HG03159 (cell line): ENCODE results near the gene TRIM39.

Source experiments
- ATAC-seq: cut with Tn5 transposase; IDR thresholded peaks from one replicate; pipeline ENCODE4 v1.9.1; 2021; ENCODE audit warnings: mild to moderate bottlenecking, moderate library complexity; ENCODE audit not compliant: unreplicated experiment

Gene TRIM39

DNA sequence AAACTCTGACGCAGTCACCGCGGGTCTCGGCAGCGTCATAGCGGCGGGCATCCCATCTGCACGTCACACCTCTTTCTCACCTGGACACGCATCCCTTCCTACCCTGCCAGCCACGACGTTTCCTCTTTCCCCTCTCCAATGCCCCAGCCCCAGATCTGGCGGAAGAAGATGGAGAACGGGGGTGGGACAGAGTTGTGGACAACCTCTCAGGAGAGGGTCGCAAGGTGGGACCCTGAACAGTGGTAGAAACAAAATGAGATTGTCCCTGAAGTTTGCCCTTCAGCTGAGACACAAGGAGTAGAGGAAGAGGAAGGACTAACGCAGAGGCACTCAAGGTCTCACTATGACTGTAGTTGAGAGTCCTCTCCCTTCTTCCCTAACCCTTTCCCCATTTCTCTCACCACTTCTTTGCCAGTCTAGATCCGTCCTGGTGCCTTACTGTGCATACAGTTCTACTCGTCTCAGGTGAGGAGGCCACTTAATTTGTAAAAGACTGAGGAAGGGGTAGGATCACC lies 562 bp downstream of the TRIM39 start:
- no peak for ATAC-seq

DNA sequence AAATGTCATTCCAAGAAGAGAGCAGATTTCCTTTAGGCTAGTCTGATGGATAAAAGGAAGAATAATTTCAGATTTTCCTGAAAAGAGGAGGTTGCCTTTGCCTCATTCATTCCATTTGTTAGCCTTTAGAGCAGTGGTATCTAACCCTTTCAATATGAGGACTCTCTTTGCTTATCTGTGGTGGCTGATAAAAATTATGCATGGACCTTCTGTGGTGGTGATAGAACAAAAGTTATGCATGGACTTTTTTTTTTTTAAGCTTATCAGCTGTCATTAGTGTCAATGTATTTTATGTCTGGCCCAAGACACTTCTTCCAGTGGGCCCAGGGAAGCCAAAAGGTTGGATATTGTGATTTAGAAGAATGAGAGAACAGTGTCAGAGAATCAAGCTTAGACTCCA lies 1.7 kb downstream of the TRIM39 start:
- ATAC-seq: no peak

DNA sequence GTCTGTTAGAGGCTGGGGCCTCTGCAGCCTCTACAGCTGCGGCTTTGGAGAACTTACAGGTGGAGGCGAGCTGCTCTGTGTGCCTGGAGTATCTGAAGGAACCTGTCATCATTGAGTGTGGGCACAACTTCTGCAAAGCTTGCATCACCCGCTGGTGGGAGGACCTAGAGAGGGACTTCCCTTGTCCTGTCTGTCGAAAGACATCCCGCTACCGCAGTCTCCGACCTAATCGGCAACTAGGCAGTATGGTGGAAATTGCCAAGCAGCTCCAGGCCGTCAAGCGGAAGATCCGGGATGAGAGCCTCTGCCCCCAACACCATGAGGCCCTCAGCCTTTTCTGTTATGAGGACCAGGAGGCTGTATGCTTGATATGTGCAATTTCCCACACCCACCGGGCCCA lies 2.6 kb downstream of the TRIM39 start:
- no peak for ATAC-seq

DNA sequence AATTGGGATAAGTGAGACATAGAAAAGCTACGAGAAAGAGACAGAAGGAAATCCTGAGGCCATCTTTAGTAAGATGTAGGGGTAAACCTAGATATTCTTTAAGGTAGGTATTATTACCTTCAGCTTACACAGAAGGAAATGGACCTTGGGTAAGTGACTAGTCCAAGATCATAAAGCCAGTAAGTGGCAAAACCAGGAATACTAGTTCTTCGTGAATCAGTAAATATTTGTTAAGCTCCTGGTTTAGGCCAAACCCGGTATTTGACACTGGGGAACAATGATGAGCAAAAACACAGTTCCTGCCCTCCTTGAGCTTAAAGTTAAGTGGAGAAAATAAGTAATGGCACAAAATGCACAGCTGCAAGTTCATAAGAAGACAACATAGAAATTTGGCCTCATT lies 5.3 kb downstream of the TRIM39 start:
- no peak for ATAC-seq

DNA sequence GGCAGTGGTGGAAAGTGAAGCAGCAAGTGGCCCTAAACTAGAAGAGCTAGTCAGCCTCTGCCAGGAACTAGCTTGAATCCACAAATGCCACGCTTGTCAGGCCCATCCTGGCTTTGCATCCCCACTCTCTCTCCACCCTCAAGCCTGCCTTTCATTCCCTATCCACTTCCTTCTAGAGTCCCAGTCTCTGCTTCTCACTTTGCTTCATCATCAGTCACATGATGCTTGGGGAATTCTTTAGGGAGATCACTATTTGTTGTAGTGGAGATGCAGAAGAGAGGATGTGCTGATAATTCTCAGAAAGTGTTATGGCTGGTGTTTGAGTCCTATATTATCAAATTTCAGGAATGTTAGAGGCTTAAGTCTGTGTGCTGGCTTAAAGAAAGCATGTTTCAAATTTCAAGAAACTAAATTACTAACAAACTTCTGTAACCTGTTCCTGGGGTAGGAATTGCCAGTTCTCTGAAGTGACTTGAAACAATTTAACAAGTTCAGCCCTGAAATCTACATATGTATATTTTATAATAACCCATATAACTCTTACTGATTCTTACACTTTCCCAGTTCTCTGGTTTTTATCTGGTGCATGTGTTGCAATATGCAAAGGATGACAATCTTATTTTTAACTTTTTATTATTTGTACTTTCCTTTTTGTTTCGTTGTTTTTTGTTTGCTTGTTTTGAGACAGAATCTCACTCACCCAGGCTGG lies 7.5 kb downstream of the TRIM39 start:
- no peak for ATAC-seq

DNA sequence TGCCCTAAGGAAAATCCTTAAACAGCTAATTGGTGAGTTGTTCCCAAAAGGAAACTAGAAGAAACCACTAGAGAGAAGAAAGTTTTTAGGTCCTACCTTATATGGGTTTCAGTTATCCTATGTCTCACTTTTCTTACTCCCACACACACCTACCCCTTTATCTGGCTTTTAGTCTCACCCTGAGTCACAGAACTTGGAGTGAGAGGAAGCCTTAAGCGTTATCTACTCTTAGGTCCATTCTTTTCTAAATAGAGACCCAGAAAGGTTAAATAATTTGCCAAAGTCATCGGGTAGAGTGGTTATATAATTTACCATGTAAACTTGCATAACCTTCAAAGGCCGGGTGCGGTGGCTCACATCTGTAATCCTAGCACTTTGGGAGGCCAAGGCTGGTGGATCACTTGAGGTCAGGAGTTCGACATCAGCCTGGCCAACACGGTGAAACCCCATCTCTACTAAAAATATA lies 13.9 kb downstream of the TRIM39 start:
- no peak for ATAC-seq

DNA sequence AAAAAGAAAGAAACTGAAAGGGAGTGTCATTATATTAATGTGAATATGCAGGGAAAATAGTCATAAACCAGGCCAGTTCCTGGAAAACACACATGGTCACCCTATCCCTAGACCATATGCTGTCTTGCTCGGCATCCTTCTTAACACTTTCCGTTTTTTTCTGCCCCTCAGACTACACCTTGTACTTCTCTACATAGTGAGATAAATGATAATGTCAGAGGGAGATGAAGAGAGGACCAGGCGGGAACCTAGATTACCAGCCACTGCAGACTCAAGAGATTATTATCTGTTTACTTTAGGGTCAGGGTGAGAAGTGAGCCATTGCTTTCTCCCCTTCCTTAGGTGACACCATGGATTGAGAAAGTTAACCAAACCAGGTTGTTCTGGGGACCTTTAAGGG lies 14.5 kb downstream of the TRIM39 start:
- no peak for ATAC-seq

DNA sequence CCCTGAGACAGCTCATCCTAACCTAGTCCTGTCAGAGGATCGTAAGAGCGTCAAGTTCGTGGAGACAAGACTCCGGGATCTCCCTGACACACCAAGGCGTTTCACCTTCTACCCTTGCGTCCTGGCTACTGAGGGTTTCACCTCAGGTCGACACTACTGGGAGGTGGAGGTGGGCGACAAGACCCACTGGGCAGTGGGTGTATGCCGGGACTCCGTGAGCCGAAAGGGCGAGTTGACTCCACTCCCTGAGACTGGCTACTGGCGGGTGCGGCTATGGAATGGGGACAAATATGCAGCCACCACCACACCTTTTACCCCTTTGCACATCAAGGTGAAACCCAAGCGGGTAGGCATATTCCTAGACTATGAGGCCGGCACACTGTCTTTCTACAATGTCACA lies 15.0 kb downstream of the TRIM39 start:
- ATAC-seq: no peak

DNA sequence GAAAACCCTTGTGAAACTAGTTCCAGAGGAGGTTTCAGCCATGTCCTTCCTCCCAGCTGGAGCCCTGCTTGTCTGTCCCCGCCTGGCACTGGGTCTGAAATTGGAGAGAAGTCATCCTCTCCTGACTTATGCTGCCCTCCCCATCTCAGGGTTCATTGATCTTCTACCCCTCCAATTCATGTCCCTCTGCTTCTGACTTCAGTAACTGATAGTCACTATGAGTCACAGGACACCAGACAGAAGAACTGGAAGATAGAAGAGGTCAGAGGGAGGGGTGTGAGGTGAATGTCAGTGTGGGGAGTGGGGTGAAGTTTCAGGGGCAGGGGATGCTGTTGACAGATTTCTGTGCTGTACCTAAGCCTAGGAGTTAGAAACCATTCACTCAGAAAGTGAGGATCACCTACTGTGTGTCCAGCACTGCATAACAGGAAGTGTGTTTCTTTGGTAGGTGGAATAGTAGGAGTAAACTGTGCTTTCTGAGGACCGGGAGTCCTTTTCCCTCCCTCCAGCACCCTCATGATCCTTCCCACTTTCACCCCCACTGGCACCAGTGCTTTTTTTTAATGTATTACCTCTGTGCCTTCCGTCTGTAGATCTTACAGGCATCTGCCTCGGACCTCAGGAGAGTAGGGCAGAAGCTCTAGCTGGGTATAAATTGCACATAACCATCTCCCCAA lies 17.6 kb downstream of the TRIM39 start:
- ATAC-seq: no peak

DNA sequence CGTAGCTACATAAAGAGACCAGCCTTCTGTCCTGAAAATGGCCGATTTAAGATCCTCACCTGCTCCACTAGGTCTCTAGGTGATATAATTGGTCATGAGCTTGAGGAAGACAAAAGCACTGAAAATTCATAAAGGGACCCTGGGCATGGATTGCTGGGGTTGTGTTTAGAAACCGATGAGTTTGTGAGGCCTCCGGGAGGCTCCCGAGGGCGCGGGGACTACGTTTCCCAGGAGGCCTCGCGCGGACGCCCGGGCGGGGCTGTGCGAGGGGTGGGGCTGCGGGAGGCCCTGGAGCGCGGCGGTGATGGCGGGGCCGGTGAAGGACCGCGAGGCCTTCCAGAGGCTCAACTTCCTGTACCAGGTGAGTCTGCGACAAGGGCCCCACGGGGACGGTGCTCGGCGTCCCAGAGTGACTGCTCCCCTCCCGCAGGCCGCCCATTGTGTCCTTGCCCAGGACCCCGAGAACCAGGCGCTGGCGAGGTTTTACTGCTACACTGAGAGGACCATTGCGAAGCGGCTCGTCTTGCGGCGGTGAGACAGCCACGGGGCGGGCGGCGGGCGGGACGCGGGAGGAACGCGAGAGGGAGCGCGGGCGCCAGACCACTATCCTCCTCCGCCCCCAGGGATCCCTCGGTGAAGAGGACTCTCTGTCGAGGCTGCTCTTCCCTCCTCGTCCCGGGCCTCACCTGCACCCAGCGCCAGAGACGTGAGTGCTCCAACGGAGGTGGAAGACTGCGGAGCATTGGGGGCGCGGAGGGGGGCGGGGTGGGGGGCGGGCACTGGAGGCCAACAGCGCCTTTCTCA lies 18.3 kb downstream of the TRIM39 start, which contains the start of gene RPP21:
RPP21 (plus strand) TSS at position 289 of the 804 bp plus-strand sequence; CDS start at position 305, 16 bp downstream.
- peak; percentile 85 for ATAC-seq

DNA sequence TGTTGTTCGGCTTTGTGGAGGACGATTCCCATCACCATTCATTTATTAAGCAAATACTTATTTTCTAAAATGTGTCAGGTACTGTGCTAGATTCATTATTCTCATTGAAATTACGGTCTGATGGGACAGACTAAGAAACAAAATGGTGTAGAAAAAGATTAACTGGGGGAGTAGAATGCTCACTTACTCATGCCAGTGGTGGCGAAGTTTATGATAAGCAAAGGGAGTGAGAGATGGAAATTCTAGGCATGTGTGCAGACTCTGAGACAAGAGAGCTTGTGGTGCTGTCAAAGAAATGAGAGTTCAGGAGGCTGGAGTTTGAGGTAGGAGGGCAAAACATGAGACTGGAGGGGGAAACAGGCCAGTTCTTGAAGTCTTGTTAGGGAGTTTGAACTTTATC lies 19.1 kb downstream of the TRIM39 start:
- no peak for ATAC-seq

DNA sequence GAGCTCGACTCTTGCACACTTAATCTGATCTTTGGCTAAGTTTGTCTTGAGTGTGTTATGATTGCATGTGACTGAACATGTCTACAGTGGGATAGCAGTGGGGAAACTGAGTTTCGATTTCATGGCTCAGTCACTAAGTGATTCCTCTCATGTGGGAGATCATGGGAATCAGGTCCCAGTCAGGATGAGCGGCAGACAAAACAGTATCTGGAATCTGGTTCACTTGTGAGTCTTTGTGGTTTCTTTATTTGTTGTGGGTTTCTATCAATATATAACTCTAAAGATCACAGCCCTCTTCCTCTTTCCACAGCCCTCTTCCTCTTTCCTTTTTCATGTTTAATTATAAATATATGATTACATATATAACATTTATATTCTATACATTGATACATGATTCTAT lies 22.2 kb downstream of the TRIM39 start:
- no peak for ATAC-seq

DNA sequence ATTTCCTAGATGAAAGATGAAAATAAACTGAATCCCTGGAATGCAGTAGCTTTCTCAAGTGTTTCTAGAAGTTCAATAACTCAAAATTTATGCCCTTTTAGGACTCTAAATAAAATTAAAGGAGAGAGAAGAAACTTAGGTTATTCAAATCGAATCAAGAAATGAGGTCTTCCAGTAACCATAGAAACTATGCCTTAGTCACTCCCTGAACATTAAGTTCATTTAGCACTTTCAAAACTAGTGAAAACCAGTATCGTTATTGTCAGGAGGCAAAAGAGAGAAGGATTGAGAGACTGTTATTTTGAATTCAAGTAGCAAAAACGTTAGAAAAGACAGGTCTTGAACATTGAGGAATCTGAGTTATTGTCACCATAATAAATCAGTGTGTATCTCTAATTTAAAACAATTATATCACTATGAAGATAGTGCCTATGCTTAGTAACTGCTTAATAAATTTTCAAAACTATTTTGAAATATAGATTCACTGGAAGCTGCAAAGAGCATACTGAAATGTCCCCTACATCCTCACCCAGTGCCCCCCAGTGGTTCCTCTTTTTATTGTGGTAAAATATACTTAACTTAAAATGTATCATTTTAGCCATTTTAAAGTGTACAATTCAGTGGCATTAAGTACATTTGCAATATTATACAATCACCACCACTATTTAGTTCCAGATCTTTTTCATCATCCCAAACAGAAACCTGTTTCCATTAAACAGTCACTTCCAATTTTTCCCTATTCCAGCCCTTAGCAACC lies 22.9 kb downstream of the TRIM39 start:
- ATAC-seq: no peak

DNA sequence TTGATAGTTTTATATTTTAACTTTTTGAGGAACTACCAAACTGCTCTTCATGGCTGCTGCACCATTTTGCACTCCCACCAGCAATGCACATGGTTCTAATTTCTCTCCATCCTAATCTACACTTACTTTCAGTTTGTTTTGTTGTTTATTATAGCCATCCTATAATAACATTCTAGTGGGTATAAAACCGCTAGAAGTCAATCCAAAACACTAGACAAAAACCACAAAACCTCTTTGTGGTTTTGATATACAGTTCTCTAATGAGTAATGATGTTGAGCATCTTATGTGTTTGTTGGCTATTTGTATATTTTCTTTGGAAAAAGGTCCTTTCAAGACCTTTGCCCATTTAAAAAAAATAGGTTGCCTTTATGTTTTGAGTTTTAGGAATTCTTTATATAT lies 23.8 kb downstream of the TRIM39 start:
- ATAC-seq: no peak

DNA sequence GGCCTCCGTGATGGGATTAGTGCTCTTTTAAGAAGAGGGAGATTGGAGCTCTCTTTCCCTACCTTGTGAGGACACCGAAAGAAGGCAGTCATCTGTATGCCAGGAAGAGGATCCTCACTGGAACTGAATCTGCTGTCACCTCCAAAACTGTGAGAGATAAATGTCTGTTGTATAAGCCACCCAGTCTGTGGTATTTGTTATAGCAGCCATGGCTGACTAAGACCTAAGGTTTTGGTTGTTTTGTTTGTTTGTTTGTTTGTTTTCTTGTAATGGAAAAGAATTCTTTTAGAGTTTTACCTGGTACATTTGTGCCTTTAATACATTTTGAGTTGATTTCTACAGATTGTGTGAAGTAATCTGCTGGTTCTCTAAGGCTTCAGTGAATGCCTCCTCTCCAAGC lies 25.8 kb downstream of the TRIM39 start:
- no peak for ATAC-seq

DNA sequence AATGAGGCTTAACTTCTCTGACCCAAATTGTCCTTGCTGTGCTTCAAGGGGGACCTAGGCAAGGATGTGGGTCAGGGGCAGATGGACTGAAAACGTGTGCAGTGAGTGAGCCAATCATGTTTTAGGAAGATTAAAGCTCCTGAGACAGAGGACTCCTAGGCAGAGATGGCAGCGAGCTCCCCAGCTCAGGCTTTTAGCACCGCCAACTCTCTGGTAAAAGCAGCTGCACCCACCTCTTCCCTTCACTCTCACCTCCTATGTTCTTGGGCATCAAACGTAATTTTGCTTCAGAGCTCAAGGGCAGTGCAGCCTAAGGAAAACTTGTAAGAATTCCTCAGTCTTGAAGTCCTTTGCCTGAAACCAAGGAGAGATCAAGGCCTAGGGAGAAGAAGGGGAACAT lies 28.6 kb downstream of the TRIM39 start:
- no peak for ATAC-seq

DNA sequence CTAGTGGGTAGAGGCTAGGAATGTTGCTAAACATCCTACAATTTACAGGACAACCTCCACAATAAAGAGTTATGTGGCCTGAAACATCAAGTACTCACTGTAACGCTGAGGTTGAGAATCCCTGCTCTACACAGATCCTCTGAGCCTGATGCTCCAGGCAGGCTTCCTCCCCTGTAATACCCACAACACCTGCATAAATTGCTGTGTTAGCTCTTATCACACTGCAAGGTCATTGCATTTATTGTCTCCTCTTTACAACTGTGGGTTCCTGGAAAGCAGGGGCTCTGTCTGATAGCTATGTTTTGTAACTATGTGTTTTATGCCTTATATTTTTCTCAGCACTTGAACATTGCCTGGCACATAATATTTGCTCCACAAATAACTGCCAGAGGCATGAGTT lies 29.8 kb downstream of the TRIM39 start:
- no peak for ATAC-seq

DNA sequence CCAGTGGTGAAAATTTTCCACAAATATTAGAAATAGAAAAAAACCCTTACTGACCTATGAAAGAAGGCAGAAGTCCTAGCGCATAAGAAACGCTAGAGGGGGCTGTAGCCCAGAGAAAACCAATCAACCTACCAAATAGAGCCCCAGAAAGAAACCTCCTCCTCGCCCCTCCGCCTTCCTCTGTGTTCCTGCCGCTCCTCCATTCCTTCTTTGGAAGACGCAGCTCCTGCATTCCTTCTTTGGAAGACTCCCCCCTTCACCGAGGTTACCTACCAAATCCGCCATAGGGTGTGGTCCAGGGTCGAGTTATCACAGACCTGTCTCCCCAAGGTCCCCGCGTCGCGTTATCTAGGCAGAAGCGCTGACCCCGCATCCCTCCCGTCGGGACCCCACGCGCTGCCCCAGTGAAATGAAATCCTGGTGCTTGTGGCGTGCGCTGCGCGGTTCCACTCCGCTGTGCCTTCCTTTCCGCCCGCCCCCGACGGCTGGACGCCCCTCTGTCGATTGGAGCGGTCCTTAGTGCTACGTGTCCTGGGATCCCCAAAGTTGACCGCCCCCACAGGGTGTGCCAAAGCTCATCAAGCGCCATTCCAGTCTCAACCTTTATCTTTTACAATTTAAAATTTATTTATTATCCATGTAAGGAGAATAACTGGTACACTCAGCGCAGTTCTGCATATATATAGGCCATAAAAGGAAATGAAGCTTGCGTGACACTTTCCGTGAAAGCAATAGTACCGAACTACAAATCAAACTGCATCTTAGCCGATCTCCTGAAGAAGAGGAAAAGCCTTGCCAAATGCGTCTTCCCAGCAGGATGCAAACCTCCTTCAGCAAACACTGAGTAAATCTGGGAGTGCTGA lies 31.2 kb downstream of the TRIM39 start:
- ATAC-seq: no peak

DNA sequence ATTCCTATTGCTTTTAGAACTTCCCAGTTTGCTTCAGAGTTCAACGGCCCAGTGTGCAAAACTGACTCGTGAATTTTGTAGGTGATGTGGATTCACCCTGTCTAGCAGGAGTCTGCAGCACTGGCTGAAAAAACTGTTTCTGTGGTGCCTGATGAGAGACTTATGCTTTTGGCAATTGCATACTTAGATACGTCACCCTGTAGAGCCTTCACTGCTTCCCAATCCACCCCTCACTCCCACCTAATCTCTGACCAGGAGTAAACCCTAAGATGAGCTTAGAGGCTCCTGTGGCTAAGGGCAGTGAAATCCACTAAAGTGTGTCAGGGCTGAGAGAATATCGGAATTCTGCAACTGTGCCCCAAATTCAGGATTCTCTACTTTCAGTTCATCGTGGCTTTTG lies 32.5 kb downstream of the TRIM39 start:
- no peak for ATAC-seq

DNA sequence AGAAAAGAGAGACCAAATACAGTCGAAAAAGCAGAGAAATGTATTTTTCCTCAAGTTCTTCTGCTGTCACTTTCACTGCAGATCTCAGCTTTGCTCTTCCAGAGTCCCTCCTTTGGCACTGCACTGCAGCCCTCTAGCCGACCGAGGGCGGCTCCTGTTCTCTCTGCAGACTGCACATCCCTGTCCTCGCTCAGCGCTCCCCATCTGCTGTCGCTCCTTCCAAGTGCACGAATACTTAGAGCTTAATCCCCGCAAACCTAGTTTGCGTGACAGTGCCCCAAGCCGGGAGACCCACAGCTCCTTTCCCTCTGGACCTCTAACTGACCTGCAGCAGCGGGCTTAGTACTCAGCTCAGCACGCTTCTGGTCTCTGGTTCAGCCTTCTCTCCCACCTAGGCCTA lies 33.4 kb downstream of the TRIM39 start:
- ATAC-seq: no peak
